Liver (tissue), 9 donors: ENCODE data around the gene UBA1. TPM values are rescaled to one million over a fixed set of nuclear protein-coding genes. Genes with fewer than 3 reads are reported as not detected.

Experiments
- DNase-seq: peaks from one replicate; pipeline ENCODE4 v3.0.0-alpha.2; 2017; ENCODE audit warnings: low spot score
- H3K27ac ChIP-seq, 2 donors: one replicate each; pipeline ENCODE4 v1.7.0; 2013; ENCODE audit warnings: inconsistent platforms in 2 of 2, low read length in 2 of 2, control low read depth in 1 of 2, low read depth in 1 of 2, mild to moderate bottlenecking in 1 of 2
- H3K27me3 ChIP-seq, 4 donors: one replicate each; pipeline versions ENCODE4 v1.6.1 to v1.7.0; 2013; ENCODE audit warnings: low read length in 3 of 4, inconsistent platforms in 1 of 4, mild to moderate bottlenecking in 1 of 4, moderate library complexity in 1 of 4; ENCODE audit not compliant: control insufficient read depth in 4 of 4, insufficient read depth in 4 of 4
- H3K36me3 ChIP-seq, 4 donors: one replicate each; pipeline versions ENCODE4 v1.6.1 to v1.7.0; 2013; ENCODE audit warnings: low read length in 3 of 4, mild to moderate bottlenecking in 3 of 4, low read depth in 1 of 4, moderate library complexity in 1 of 4; ENCODE audit not compliant: control insufficient read depth in 4 of 4, insufficient read depth in 3 of 4
- H3K4me1 ChIP-seq, 4 donors: one replicate each; pipeline versions ENCODE4 v1.6.1 to v1.7.0; 2013; ENCODE audit warnings: low read length in 3 of 4, mild to moderate bottlenecking in 3 of 4, moderate library complexity in 1 of 4; ENCODE audit not compliant: control insufficient read depth in 4 of 4, insufficient read depth in 4 of 4
- H3K4me3 ChIP-seq, 3 donors: one replicate each; pipeline versions ENCODE4 v1.6.1 to v1.7.0; 2013; ENCODE audit warnings: low read length in 3 of 3, control low read depth in 1 of 3, low read depth in 1 of 3, mild to moderate bottlenecking in 1 of 3
- H3K9ac ChIP-seq, 2 donors: one replicate each; pipeline ENCODE4 v1.7.0; 2013; ENCODE audit warnings: low read length in 2 of 2, mild to moderate bottlenecking in 2 of 2, moderate library complexity in 2 of 2, control low read depth in 1 of 2, low read depth in 1 of 2
- H3K9me3 ChIP-seq, 4 donors: one replicate each; pipeline versions ENCODE4 v1.6.1 to v1.7.0; 2013; ENCODE audit warnings: low read length in 3 of 4; ENCODE audit not compliant: control insufficient read depth in 4 of 4
- EGR1 ChIP-seq, 2 donors: IDR thresholded peaks; 2 replicates each; pipeline ENCODE4 v1.6.1; 2016 to 2018; ENCODE audit warnings: antibody characterized with exemption in 2 of 2, low read depth in 2 of 2
- FOXA1 ChIP-seq: IDR thresholded peaks from 2 replicates; pipeline ENCODE4 v1.6.1; 2016; ENCODE audit warnings: antibody characterized with exemption
- FOXA2 ChIP-seq: IDR thresholded peaks from 2 replicates; pipeline ENCODE4 v1.6.1; 2016; ENCODE audit warnings: antibody characterized with exemption
- HNF4G ChIP-seq: IDR thresholded peaks from 2 replicates; pipeline ENCODE4 v1.6.1; 2016; ENCODE audit warnings: antibody characterized with exemption
- JUND ChIP-seq, 2 donors: IDR thresholded peaks; 2 replicates each; pipeline ENCODE4 v1.6.1; 2016; ENCODE audit warnings: antibody characterized with exemption in 2 of 2
- NR2F2 ChIP-seq: IDR thresholded peaks from 2 replicates; pipeline ENCODE4 v1.6.1; 2016; ENCODE audit warnings: antibody characterized with exemption
- REST ChIP-seq: IDR thresholded peaks from 2 replicates; pipeline ENCODE4 v1.6.1; 2016; ENCODE audit warnings: antibody characterized with exemption, mild to moderate bottlenecking
- RXRA ChIP-seq, 2 donors: IDR thresholded peaks; 2 replicates each; pipeline ENCODE4 v1.6.1; 2017 to 2018; ENCODE audit warnings: antibody characterized with exemption in 2 of 2, mild to moderate bottlenecking in 1 of 2
- TAF1 ChIP-seq: conservative IDR thresholded peaks from 2 replicates; pipeline ENCODE4 v1.6.1; 2016; ENCODE audit warnings: antibody characterized with exemption, mild to moderate bottlenecking
- YY1 ChIP-seq: IDR thresholded peaks from 2 replicates; pipeline ENCODE4 v1.6.1; 2016; ENCODE audit warnings: antibody characterized with exemption, mild to moderate bottlenecking
- WGBS: extraction: QIAGEN DNeasy Blood & Tissue Kit; methylation state at CpG from one replicate; pipeline ENCODE4 v1.1.7; 2013; 5-methylcytosine and 5-hydroxymethylcytosine counted together
- polyA plus RNA-seq, 2 donors: library from polyadenylated mRNA; stranded (reverse) in 1 of 2; unstranded in 1 of 2; fragments of 200-250 nt in 1 of 2; fragments of >200 nt in 1 of 2; fragmentation: Nextera tagmentation in 1 of 2; extraction: Ambion mirVana in 1 of 2; gene quantifications; one replicate each; pipeline versions ENCODE4 v1.2.1 to v1.2.3, GENCODE V29; 2013 to 2015
- total RNA-seq, 2 donors: library from RNA; depleted of rRNA; stranded (reverse); fragments of >200 nt; gene quantifications; one replicate each; pipeline ENCODE4 v1.2.3, GENCODE V29; 2014
- TF ChIP-seq, protein P1 (sequence below): fragments of 150-350 bp; IDR thresholded peaks from 2 replicates; pipeline ENCODE4 v1.5.1; 2017; ENCODE audit warnings: improper control_type of control experiment, low read depth, low read length; ENCODE audit not compliant: missing input control
- donor health status: healthy.
- donor health status: healthy.
- donor health status: healthy.
- donor health status: healthy.
- donor health status: healthy.

UBA1 gene
- total and polyA plus RNA-seq, 4 donors = 39.8 to 85.4 (median 68.7) TPM

- Histone ChIP-seq H3K36me3 (peaks cover 7 to 66% (median 12%) of the 10 kb centered on the region in 4 donors), H3K27ac (no peak overlapping the region), H3K4me3 (no peak overlapping the region), H3K9me3 (no peaks in the 10 kb centered on the region), H3K27me3 (no peaks in the 10 kb centered on the region), H3K9ac (no peak overlapping the region), H3K4me1 (no peaks in the 10 kb centered on the region)
- DNase-seq = no peak
- no peak for TF ChIP-seq HNF4G
- TF ChIP-seq FOXA2 = no peak
- TF ChIP-seq, protein P1, sequence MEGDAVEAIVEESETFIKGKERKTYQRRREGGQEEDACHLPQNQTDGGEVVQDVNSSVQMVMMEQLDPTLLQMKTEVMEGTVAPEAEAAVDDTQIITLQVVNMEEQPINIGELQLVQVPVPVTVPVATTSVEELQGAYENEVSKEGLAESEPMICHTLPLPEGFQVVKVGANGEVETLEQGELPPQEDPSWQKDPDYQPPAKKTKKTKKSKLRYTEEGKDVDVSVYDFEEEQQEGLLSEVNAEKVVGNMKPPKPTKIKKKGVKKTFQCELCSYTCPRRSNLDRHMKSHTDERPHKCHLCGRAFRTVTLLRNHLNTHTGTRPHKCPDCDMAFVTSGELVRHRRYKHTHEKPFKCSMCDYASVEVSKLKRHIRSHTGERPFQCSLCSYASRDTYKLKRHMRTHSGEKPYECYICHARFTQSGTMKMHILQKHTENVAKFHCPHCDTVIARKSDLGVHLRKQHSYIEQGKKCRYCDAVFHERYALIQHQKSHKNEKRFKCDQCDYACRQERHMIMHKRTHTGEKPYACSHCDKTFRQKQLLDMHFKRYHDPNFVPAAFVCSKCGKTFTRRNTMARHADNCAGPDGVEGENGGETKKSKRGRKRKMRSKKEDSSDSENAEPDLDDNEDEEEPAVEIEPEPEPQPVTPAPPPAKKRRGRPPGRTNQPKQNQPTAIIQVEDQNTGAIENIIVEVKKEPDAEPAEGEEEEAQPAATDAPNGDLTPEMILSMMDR = no peak
- WGBS = 97% methylated on average over 8 of the region's 8 CpGs
Observed at GRCh38 chrX:47180346-47180745, 13.3 kb upstream of the UBA1 start.

- H3K9ac ChIP-seq = no peak overlapping the region
- H3K4me3 ChIP-seq = no peak overlapping the region
- H3K36me3 ChIP-seq = peaks cover 5 to 68% (median 12%) of the 10 kb centered on the region in 4 donors
- H3K27me3 ChIP-seq = no peaks in the 10 kb centered on the region
- 94% methylated on average over 10 of the region's 10 CpGs for WGBS
- no peaks in the 10 kb centered on the region for H3K9me3 ChIP-seq
- no peak for DNase-seq
- no peaks in the 10 kb centered on the region for H3K4me1 ChIP-seq
- no peak overlapping the region for H3K27ac ChIP-seq
- TF ChIP-seq EGR1 (IDR thresholded peaks at IDR 0.05; ENCODE audit: low read depth in 2 of 2) (no peak), RXRA (IDR thresholded peaks at IDR 0.05) (no peak), JUND (IDR thresholded peaks at IDR 0.05) (no peak), FOXA1 (no peak), FOXA2 (no peak), NR2F2 (no peak), YY1 (no peak), TAF1 (no peak), REST (no peak)
- TF ChIP-seq, protein P1 = no peak
Observed at GRCh38 chrX:47181301-47181700, 12.3 kb upstream of the UBA1 start.
